Central memory CD8-positive, alpha-beta T cell (primary cell): ENCODE measurements around the gene IGFBP2.

Source experiments
- ATAC-seq: fragments of 150-1000 bp; cut with Tn5 transposase; replicated peaks from 2 replicates; pipeline ENCODE4 v1.10.0; 2022; ENCODE audit warnings: mild to moderate bottlenecking, moderate FRiP score, moderate number of reproducible peaks; ENCODE audit not compliant: poor library complexity, severe bottlenecking; ENCODE audit errors: extremely low read depth
- DNase-seq, 2 donors: peaks; one replicate each; pipeline ENCODE4 v3.0.0; 2021; ENCODE audit warnings: low spot score in 2 of 2
- H3K27ac Mint-ChIP-seq: one replicate; pipeline ENCODE4 v1.8.0; 2022; ENCODE audit warnings: low read depth, mild to moderate bottlenecking, moderate library complexity, mixed read lengths
- H3K27me3 Mint-ChIP-seq: one replicate; pipeline ENCODE4 v1.8.0; 2022; ENCODE audit warnings: mixed read lengths
- H3K36me3 Mint-ChIP-seq: one replicate; pipeline ENCODE4 v1.8.0; 2022; ENCODE audit warnings: mild to moderate bottlenecking, moderate library complexity, mixed read lengths; ENCODE audit not compliant: insufficient read depth
- H3K4me1 Mint-ChIP-seq: one replicate; pipeline ENCODE4 v1.8.0; 2022; ENCODE audit warnings: mixed read lengths
- H3K4me3 Mint-ChIP-seq: one replicate; pipeline ENCODE4 v1.8.0; 2022; ENCODE audit warnings: mild to moderate bottlenecking, moderate library complexity, mixed read lengths
- H3K9me3 Mint-ChIP-seq: one replicate; pipeline ENCODE4 v1.8.0; 2022; ENCODE audit warnings: mixed read lengths

Gene IGFBP2

DNA sequence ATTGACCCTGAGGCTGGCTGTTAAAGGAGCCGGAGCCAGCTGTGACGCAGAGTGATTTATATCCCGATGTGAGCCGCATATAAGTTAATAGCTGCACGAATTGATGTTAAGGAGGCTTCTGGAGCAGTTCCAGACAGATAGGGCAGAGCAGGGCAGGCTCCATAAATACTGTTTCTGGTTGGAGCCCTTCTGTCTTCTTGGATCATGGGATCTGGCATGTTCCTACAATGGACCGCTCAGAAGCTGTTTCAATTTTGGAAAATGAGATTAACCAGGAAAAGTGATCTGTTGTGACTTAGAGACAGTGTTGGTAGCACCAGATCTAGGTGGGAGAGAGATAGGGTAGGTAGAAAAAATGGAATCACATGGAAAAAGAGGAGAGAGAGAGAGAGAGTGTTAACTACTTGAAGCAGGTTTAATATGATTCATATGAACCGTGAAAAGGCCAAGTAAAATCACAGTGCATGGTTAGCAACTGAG is 66.9 kb downstream of the IGFBP2 start:
- Mint-ChIP-seq H3K36me3 (no peaks in the 10 kb centered on the region), H3K27me3 (peaks cover 17% of the 10 kb centered on the region), H3K9me3 (no peaks in the 10 kb centered on the region), H3K4me1 (peaks cover 9% of the 10 kb centered on the region), H3K4me3 (no peak overlapping the region), H3K27ac (no peak overlapping the region)
- ATAC-seq (no peak), DNase-seq (no peak)

DNA sequence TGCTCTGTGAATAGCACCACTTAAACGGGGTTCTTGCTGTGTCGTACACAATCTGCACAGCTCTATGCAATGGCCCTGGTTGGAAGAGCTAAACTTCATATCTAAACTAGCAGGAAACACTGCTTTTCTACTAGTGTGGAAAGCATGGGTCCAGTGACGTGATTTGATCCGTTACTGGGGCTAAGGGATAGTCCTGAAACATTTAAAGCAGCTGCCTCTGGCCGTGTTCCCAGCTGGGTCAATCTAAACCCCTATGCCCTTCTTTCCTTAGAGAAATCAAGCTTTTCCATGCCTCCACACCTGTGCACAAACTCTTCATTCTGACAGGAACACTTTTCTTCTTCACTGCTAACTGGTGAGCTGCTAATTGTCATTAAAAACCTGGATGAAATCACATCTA is 67.6 kb downstream of the IGFBP2 start:
- H3K36me3 Mint-ChIP-seq: no peaks in the 10 kb centered on the region
- H3K4me3 Mint-ChIP-seq: no peak overlapping the region
- DNase-seq (no peak), ATAC-seq (no peak)
- H3K27me3 Mint-ChIP-seq: peaks cover 17% of the 10 kb centered on the region
- no peaks in the 10 kb centered on the region for H3K9me3 Mint-ChIP-seq
- H3K27ac Mint-ChIP-seq: no peak overlapping the region
- peaks cover 6% of the 10 kb centered on the region for H3K4me1 Mint-ChIP-seq

DNA sequence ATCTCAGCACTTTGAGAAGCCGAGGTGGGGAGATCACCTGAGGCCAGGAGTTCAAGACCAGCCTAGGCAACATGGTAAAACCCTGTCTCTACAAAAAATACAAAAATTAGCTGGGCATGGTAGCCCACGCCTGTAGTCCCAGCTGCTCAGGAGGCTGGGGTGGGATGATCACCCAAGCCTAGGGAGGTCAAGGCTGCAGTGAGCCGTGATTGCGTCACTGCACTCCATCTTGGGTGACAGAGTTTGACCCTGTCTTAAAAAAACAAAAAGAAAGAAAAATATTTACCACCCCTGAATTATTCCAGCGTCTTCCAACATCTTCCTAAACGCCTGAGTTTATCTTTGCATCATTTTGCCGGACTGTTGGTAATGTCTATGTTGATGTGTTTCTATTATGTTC is 68.3 kb downstream of the IGFBP2 start:
- DNase-seq (no peak), ATAC-seq (no peak)
- Mint-ChIP-seq H3K27ac (no peak overlapping the region), H3K4me1 (no peaks in the 10 kb centered on the region), H3K27me3 (peaks cover 17% of the 10 kb centered on the region), H3K4me3 (no peak overlapping the region), H3K36me3 (no peaks in the 10 kb centered on the region), H3K9me3 (no peaks in the 10 kb centered on the region)

DNA sequence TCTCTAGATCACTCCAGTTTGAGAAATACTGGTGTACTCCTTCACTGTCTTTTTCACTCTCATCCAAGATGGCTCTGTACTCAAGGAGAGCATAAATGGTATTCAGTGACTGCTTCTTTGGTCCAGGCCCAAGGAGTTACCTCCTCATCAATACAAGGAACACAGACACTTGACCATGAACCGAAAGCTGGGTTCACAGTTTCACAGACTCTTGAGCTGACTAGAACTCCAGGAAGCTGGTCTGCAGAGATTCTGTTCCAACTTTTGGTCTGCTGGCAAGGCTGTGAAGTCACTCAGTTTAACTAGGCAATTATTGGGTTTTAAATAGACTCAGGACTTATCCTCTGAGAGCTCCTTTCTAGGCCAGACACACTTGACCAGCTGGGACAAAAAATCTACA is 69.5 kb downstream of the IGFBP2 start:
- Mint-ChIP-seq H3K9me3 (no peaks in the 10 kb centered on the region), H3K27ac (no peak overlapping the region), H3K4me1 (no peaks in the 10 kb centered on the region), H3K4me3 (no peak overlapping the region), H3K27me3 (peaks cover 17% of the 10 kb centered on the region), H3K36me3 (no peaks in the 10 kb centered on the region)
- DNase-seq: no peak
- no peak for ATAC-seq

DNA sequence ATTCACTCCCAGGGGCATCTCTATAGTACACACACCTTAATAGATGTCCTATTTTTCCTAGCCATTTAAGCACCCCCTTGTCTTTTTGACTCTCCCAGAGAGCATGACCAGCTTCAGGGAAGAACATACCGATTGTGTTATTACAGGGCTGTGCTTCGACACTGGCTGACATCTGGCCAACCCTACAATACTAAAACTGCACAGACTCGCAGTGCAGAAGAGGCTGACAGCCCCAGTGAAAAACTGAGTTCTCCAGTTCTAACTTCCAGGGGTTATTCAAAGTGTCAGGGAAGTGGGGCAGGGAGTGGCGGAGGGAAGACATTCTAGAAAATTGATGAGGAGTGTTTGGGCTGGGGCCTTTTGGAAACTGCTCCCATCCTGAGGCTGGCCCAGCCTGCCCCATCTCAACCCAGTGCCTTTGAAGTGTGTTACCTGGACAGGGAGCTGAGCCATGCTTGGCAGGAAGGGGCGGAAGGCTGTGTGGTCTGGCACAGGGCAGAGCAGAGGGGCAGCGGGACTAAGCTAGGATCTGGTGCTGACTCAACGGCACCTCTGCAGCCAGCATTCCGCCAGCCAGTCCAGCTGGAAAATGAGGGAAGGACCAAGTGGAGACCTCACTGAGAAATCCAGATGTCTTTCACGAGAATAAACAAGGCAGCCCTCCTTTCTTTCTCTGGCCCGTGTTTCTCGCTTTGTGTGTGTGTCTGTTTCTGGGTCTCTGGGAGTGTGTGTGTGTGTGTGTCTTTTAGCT is 77.5 kb downstream of the IGFBP2 start:
- no peak for ATAC-seq
- DNase-seq: no peak
- H3K27me3 Mint-ChIP-seq: peaks cover 42% of the 10 kb centered on the region
- H3K9me3 Mint-ChIP-seq: no peaks in the 10 kb centered on the region
- no peaks in the 10 kb centered on the region for H3K4me1 Mint-ChIP-seq
- no peaks in the 10 kb centered on the region for H3K36me3 Mint-ChIP-seq
- no peak overlapping the region for H3K4me3 Mint-ChIP-seq
- no peak overlapping the region for H3K27ac Mint-ChIP-seq

DNA sequence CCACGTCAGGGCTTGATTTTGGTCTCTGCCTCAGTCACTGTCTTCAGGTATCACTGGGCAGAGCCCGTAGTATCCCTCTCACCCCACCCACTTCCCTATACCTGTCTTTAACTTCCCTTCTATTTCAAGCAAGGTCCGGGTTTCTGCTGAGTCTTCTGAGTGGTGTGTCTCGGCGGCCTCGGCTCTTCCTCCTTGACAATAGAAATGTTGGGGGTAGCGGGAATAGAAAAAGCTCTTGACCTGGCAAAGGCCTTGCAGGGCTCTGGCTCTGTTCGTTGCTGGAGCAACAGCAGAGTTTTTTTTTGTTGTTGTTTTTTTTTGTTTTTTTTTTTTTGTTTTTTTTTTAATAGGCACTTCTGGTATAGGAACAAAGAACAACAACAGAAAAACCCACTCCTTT is 78.1 kb downstream of the IGFBP2 start:
- H3K36me3 Mint-ChIP-seq: no peaks in the 10 kb centered on the region
- H3K27me3 Mint-ChIP-seq: peaks cover 45% of the 10 kb centered on the region
- H3K4me1 Mint-ChIP-seq: no peaks in the 10 kb centered on the region
- ATAC-seq (no peak), DNase-seq (no peak)
- no peak overlapping the region for H3K4me3 Mint-ChIP-seq
- no peak overlapping the region for H3K27ac Mint-ChIP-seq
- H3K9me3 Mint-ChIP-seq: no peaks in the 10 kb centered on the region

DNA sequence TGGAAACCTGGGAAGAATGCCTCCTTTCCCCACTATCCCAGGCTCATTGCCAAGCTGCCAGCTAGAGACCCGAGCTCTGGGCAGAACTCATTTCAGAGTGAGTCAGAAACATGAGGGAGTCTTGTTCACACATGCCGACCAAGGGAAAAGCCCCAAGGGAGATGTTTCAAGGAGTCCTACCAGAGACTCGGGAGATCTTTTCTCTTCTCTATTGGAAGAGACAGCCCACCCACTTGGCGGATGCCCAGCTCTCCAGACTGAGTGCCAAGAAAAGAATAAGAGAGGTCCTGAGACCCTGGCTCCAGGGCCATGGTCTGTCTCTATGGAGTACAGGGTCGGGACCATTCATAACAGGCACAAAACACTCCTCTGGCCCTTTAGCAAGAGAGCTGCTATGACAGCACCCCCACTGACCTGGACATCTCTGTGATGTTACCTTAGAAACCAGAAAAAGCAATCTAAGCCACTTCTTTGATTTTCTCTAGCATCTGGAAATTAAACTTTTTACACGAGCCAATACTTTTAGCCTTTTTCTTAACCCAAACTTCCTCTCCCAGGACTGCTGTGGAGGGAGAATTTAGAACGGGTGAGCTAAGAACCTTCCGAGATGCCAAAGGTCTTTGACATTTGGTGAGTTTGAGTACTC is 80.6 kb downstream of the IGFBP2 start:
- Mint-ChIP-seq H3K36me3 (no peaks in the 10 kb centered on the region), H3K27me3 (peaks cover 68% of the 10 kb centered on the region), H3K27ac (no peak overlapping the region), H3K9me3 (no peaks in the 10 kb centered on the region), H3K4me3 (no peak overlapping the region), H3K4me1 (no peaks in the 10 kb centered on the region)
- DNase-seq (no peak), ATAC-seq (no peak)
